Loucy (cell line): ENCODE measurements around the gene SORT1.

Experiments used
- EZH2phosphoT487 ChIP-seq: fragments of 200-600 bp; IDR thresholded peaks from 2 replicates; pipeline ENCODE4 v1.6.1; 2018; ENCODE audit warnings: antibody characterized with exemption, mild to moderate bottlenecking, moderate library complexity, borderline replicate concordance
- TF ChIP-seq, protein P1 (sequence below): fragments of 200-600 bp; sonication (generic); conservative IDR thresholded peaks from 2 replicates; pipeline ENCODE4 v1.5.1; 2014; ENCODE audit warnings: mild to moderate bottlenecking, antibody characterized with exemption, low read length

DNA sequence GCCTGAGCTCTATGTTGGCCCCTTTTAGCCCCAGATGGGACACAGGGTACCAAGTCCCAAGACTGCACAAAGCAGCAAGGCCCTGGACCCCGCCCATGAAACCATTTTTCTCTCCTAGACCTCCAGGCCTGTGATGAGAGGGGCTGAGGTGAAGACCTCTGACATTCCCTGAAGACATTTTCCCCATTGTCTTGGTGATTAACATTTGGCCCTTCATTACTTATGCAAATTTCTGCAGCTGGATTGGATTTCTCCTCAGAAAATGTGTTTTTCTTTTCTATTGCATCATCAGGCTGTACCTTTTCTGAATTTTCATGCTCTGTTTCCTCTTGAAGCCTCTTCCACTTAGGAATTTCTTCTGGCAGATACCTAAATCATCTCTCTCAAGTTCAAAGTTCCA is 36.8 kb upstream of the SORT1 start:
- TF ChIP-seq, protein P1, sequence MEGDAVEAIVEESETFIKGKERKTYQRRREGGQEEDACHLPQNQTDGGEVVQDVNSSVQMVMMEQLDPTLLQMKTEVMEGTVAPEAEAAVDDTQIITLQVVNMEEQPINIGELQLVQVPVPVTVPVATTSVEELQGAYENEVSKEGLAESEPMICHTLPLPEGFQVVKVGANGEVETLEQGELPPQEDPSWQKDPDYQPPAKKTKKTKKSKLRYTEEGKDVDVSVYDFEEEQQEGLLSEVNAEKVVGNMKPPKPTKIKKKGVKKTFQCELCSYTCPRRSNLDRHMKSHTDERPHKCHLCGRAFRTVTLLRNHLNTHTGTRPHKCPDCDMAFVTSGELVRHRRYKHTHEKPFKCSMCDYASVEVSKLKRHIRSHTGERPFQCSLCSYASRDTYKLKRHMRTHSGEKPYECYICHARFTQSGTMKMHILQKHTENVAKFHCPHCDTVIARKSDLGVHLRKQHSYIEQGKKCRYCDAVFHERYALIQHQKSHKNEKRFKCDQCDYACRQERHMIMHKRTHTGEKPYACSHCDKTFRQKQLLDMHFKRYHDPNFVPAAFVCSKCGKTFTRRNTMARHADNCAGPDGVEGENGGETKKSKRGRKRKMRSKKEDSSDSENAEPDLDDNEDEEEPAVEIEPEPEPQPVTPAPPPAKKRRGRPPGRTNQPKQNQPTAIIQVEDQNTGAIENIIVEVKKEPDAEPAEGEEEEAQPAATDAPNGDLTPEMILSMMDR: no peak
- TF ChIP-seq EZH2phosphoT487: no peak
